Measurements from ENCODE around the gene AIG1.

DNA sequence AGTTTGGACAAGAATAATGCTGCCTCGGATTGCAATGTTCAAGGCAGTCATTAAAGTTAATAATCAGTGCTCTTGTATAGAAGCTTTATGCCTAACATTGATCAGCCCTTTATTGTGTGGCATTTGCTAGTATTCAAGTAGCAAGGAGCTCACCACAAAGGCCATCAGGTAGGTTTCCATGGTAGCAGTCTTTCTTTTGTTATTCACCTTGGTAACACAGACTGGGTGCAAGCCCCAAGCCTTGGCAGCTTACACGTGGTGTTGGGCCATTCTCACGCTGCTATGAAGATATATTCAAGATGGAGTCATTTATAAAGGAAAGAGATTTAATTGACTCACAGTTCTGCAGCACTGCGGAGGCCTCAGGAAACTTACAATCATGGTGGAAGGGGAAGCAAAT is 240.5 kb downstream of the AIG1 start:
- TF ChIP-seq GATA3 (IDR thresholded peaks at IDR 0.05; ENCODE audit: low read depth, low read length) (no peak), GATA2 (IDR thresholded peaks at IDR 0.05; ENCODE audit: low read depth, low read length) (no peak)
